ENCODE data around the gene COG1.

DNA sequence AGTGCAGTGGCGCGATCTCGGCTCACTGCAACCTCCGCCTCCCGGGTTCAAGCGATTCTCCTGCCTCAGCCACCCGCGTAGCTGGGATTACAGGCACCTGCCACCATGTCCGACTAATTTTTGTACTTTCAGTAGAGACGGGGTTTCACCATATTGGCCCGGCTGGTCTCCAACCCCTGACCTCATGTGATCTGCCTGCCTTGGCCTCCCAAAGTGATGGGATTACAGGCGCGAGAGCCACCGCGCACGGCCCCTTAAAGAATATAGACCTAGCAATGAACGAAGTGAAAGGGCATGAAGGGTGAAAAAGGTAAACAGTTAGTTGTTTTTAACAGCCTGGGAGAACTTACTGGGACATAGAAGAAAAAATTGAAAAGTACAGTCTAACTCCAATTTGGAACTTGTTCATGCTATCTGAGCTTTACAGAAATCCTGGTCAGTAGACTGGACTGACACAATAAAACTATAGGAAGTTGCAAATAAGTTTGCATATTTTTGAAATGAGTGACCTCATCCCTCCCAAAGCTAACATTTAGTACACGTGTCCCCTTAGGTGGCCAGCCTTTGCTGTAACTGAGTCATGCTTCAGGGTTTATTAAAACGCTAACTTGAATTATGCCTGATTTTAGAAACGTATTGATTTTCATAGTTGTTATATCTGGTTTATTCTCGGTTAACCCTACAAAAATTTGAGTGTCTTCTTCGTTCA lies 1.8 kb downstream of the COG1 start:
- TF ChIP-seq, protein P1, sequence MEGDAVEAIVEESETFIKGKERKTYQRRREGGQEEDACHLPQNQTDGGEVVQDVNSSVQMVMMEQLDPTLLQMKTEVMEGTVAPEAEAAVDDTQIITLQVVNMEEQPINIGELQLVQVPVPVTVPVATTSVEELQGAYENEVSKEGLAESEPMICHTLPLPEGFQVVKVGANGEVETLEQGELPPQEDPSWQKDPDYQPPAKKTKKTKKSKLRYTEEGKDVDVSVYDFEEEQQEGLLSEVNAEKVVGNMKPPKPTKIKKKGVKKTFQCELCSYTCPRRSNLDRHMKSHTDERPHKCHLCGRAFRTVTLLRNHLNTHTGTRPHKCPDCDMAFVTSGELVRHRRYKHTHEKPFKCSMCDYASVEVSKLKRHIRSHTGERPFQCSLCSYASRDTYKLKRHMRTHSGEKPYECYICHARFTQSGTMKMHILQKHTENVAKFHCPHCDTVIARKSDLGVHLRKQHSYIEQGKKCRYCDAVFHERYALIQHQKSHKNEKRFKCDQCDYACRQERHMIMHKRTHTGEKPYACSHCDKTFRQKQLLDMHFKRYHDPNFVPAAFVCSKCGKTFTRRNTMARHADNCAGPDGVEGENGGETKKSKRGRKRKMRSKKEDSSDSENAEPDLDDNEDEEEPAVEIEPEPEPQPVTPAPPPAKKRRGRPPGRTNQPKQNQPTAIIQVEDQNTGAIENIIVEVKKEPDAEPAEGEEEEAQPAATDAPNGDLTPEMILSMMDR (IDR thresholded peaks at IDR 0.05): no peak
- TF ChIP-seq POLR2A (IDR thresholded peaks at IDR 0.05): no peak

All from body of pancreas (tissue), 4 donors.